ENCODE results near the gene GRAMD2A. TPM values are rescaled to one million over a fixed set of nuclear protein-coding genes. Genes with fewer than 3 reads are reported as not detected.

The GRAMD2A gene
- polyA plus RNA-seq, 3 donors: not detected

GRCh38 chr15:72227720-72228119 lies 30.1 kb upstream of the GRAMD2A start:
- Histone ChIP-seq H3K4me1 (ENCODE audit: control insufficient read depth in 1 of 2, insufficient read depth in 2 of 2, low read length in 2 of 2) (peaks cover 70 to 77% of the 10 kb centered on the region in 2 donors), H3K27me3 (ENCODE audit: control insufficient read depth in 2 of 2, insufficient read depth in 2 of 2, low read length in 2 of 2) (no peaks in the 10 kb centered on the region), H3K4me2 (replicated peaks; ENCODE audit: extremely low read depth, low read length, poor library complexity, severe bottlenecking) (peak overlapping the region; percentile 86), H3K36me3 (replicated peaks in 1 of 2; ENCODE audit: control insufficient read depth in 1 of 2, insufficient read depth in 2 of 2, low read length in 2 of 2) (peaks cover 5 to 27% of the 10 kb centered on the region in 2 donors), H3K9me3 (replicated peaks in 1 of 2; ENCODE audit: control insufficient read depth in 1 of 2, insufficient read depth in 1 of 2, low read length in 2 of 2) (no peaks in the 10 kb centered on the region), H3K4me3 (replicated peaks in 1 of 3; ENCODE audit: low read depth in 2 of 3, low read length in 3 of 3) (peak overlapping the region; percentile 29 to 91 (median 46)), H3K9ac (ENCODE audit: insufficient read depth, low read length, poor library complexity, severe bottlenecking) (peak overlapping the region; percentile 98), H2AFZ (ENCODE audit: insufficient read depth, low read depth, low read length, poor library complexity, severe bottlenecking) (no peak overlapping the region), H3K27ac (ENCODE audit: low read depth in 1 of 2, low read length in 2 of 2) (peak overlapping the region; percentile 98 to 100), H4K20me1 (ENCODE audit: insufficient read depth, low read length) (peaks cover 49% of the 10 kb centered on the region), H3K79me2 (ENCODE audit: insufficient read depth, low read length) (peaks cover 83% of the 10 kb centered on the region)
- no CpG with 5 or more reads among the region's 4 CpGs for WGBS (ENCODE audit: insufficient coverage)
- peaks cover 0 to 2% (median 0%) of the 10 kb centered on the region in 7 donors for H3K9me3 Mint-ChIP-seq
- peak overlapping the region; percentile 94 to 99 for H3K4me3 Mint-ChIP-seq
- DNase-seq: peak; percentile 89 to 94 (median 93)
- H3K4me1 Mint-ChIP-seq: peaks cover 66% of the 10 kb centered on the region
- H3K27me3 Mint-ChIP-seq (ENCODE audit: low read depth in 3 of 3): no peaks in the 10 kb centered on the region
- intact Hi-C loops (cut with micrococcal nuclease): loop anchor here in 1 of 2 donors (1.0 to 5.0 kb wide), 2 partner anchors 10 to 145 kb away; no protein-coding TSS in a partner anchor
- peaks cover 22 to 34% of the 10 kb centered on the region in 2 donors for H3K36me3 Mint-ChIP-seq
- no peak for TF ChIP-seq CTCF (IDR thresholded peaks at IDR 0.05)
- peak overlapping the region; percentile 98 to 100 (median 99) for H3K27ac Mint-ChIP-seq

- H3K27ac ChIP-seq (ENCODE audit: low read depth in 1 of 2, low read length in 2 of 2): peak overlapping the region; percentile 98 to 100
- H3K36me3 Mint-ChIP-seq: peaks cover 25 to 39% of the 10 kb centered on the region in 2 donors
- H3K4me2 ChIP-seq (replicated peaks; ENCODE audit: extremely low read depth, low read length, poor library complexity, severe bottlenecking): peak overlapping the region; percentile 86
- H3K27ac Mint-ChIP-seq: peak overlapping the region; percentile 98 to 100 (median 99)
- TF ChIP-seq CTCF (IDR thresholded peaks at IDR 0.05): no peak
- peak overlapping the region; percentile 22 to 91 (median 46) for H3K4me3 ChIP-seq (replicated peaks in 1 of 3; ENCODE audit: low read depth in 2 of 3, low read length in 3 of 3)
- peak overlapping the region; percentile 98 for H3K9ac ChIP-seq (ENCODE audit: insufficient read depth, low read length, poor library complexity, severe bottlenecking)
- H3K79me2 ChIP-seq (ENCODE audit: insufficient read depth, low read length): peaks cover 85% of the 10 kb centered on the region
- no peaks in the 10 kb centered on the region for H3K9me3 ChIP-seq (replicated peaks in 1 of 2; ENCODE audit: control insufficient read depth in 1 of 2, insufficient read depth in 1 of 2, low read length in 2 of 2)
- 20% methylated on average over 2 of the region's 8 CpGs for WGBS (ENCODE audit: insufficient coverage)
- H3K36me3 ChIP-seq (replicated peaks in 1 of 2; ENCODE audit: control insufficient read depth in 1 of 2, insufficient read depth in 2 of 2, low read length in 2 of 2): peaks cover 5 to 32% of the 10 kb centered on the region in 2 donors
- intact Hi-C loops (cut with micrococcal nuclease): loop anchor here in 1 of 2 donors (5.0 kb wide), 1 partner anchor 145 kb away; no protein-coding TSS in a partner anchor
- no peak overlapping the region for H2AFZ ChIP-seq (ENCODE audit: insufficient read depth, low read depth, low read length, poor library complexity, severe bottlenecking)
- no peaks in the 10 kb centered on the region for H3K27me3 ChIP-seq (ENCODE audit: control insufficient read depth in 2 of 2, insufficient read depth in 2 of 2, low read length in 2 of 2)
- H3K4me1 Mint-ChIP-seq: peaks cover 66% of the 10 kb centered on the region
- H4K20me1 ChIP-seq (ENCODE audit: insufficient read depth, low read length): peaks cover 54% of the 10 kb centered on the region
- peaks cover 70 to 77% of the 10 kb centered on the region in 2 donors for H3K4me1 ChIP-seq (ENCODE audit: control insufficient read depth in 1 of 2, insufficient read depth in 2 of 2, low read length in 2 of 2)
- H3K4me3 Mint-ChIP-seq: peak overlapping the region; percentile 71 to 87
- peaks cover 0 to 2% (median 0%) of the 10 kb centered on the region in 7 donors for H3K9me3 Mint-ChIP-seq
- DNase-seq: peak; percentile 75 to 90 (median 80)
- no peaks in the 10 kb centered on the region for H3K27me3 Mint-ChIP-seq (ENCODE audit: low read depth in 3 of 3)
Observed at GRCh38 chr15:72227192-72227586, 29.6 kb upstream of the GRAMD2A start.
